HepG2 (cell line): ENCODE measurements around the gene SRP68. TPM values are rescaled to one million over a fixed set of nuclear protein-coding genes. Genes with fewer than 3 reads are reported as not detected.

Experiments
- CTCF ChIP-seq: sonication (generic); formaldehyde crosslinking; IDR thresholded peaks from 2 replicates; pipeline ENCODE4 v1.5.0; 2020; ENCODE audit warnings: mild to moderate bottlenecking, missing genetic modification reagents, moderate library complexity
- ETS1 ChIP-seq: sonication (generic); formaldehyde crosslinking; IDR thresholded peaks from 2 replicates; pipeline ENCODE4 v1.4.0; 2020; ENCODE audit warnings: missing genetic modification reagents
- HDAC1 ChIP-seq: sonication (generic); formaldehyde crosslinking; IDR thresholded peaks from 2 replicates; pipeline ENCODE4 v1.5.1; 2020; ENCODE audit warnings: mild to moderate bottlenecking, missing genetic modification reagents
- HNRNPLL ChIP-seq: fragments of 200-400 bp; formaldehyde crosslinking; IDR thresholded peaks from 2 replicates; pipeline ENCODE4 v1.6.1; 2017; ENCODE audit warnings: mild to moderate bottlenecking, low read depth, low read length; ENCODE audit not compliant: poor library complexity, severe bottlenecking
- MBD4 ChIP-seq: IDR thresholded peaks from 2 replicates; pipeline ENCODE4 v1.6.1; 2012; ENCODE audit warnings: low read length, inconsistent platforms, borderline replicate concordance
- MTF2 ChIP-seq: sonication (generic); formaldehyde crosslinking; IDR thresholded peaks from 2 replicates; pipeline ENCODE4 v1.5.0; 2020; ENCODE audit warnings: missing genetic modification reagents, borderline replicate concordance
- NONO ChIP-seq, 2 experiments: fragments of 450-650 bp in 1 of 2; sonication (generic) in 1 of 2; formaldehyde crosslinking in 1 of 2; IDR thresholded peaks in 1 of 2; conservative IDR thresholded peaks in 1 of 2; 2 replicates each; pipeline versions ENCODE4 v1.6.1 to v1.8.0; 2017 to 2022; ENCODE audit warnings: mild to moderate bottlenecking in 1 of 2, missing genetic modification reagents in 1 of 2, moderate library complexity in 1 of 2
- PRDM15 ChIP-seq: sonication (generic); formaldehyde crosslinking; IDR thresholded peaks from 2 replicates; pipeline ENCODE4 v1.4.0; 2020; ENCODE audit warnings: missing genetic modification reagents
- RXRA ChIP-seq: sonication (generic); formaldehyde crosslinking; IDR thresholded peaks from 2 replicates; pipeline ENCODE4 v1.5.1; 2020; ENCODE audit warnings: missing genetic modification reagents
- SNAI1 ChIP-seq: sonication (generic); formaldehyde crosslinking; IDR thresholded peaks from 2 replicates; pipeline ENCODE4 v1.5.0; 2020; ENCODE audit warnings: mild to moderate bottlenecking, missing genetic modification reagents, borderline replicate concordance
- TBX2 ChIP-seq: sonication (generic); formaldehyde crosslinking; IDR thresholded peaks from 2 replicates; pipeline ENCODE4 v1.5.0; 2020; ENCODE audit warnings: missing genetic modification reagents, mild to moderate bottlenecking, borderline replicate concordance
- ZNF543 ChIP-seq: sonication (generic); formaldehyde crosslinking; IDR thresholded peaks from 2 replicates; pipeline ENCODE4 v1.4.0; 2020; ENCODE audit warnings: mild to moderate bottlenecking, missing genetic modification reagents
- ZNF616 ChIP-seq: sonication (generic); formaldehyde crosslinking; IDR thresholded peaks from 2 replicates; pipeline ENCODE4 v1.5.0; 2020; ENCODE audit warnings: low read depth, mild to moderate bottlenecking, missing genetic modification reagents
- ZNF775 ChIP-seq: sonication (generic); formaldehyde crosslinking; IDR thresholded peaks from 2 replicates; pipeline ENCODE4 v1.4.0; 2020; ENCODE audit warnings: missing genetic modification reagents, mild to moderate bottlenecking, moderate library complexity, borderline replicate concordance
- ZNF776 ChIP-seq: sonication (generic); formaldehyde crosslinking; IDR thresholded peaks from 2 replicates; pipeline ENCODE4 v1.4.0; 2020; ENCODE audit warnings: mild to moderate bottlenecking, missing genetic modification reagents
- polyA plus RNA-seq, 8 experiments: library from polyadenylated mRNA; depleted of rRNA in 3 of 8; stranded (reverse) in 7 of 8; unstranded in 1 of 8; fragments of >200 nt; fragmentation: Illumina TruSeq in 4 of 8; extraction: Trizol in 4 of 8; gene quantifications; 2 replicates each; pipeline versions ENCODE4 v1.2.1 to v1.2.3, GENCODE V29; 2011 to 2016; ENCODE audit warnings: low read depth in 4 of 8, missing spikeins in 1 of 8, mixed read lengths in 1 of 8; ENCODE audit not compliant: insufficient read depth in 1 of 8
- total RNA-seq, 5 experiments: library from RNA; depleted of rRNA; stranded (reverse); fragments of >200 nt; fragmentation: Illumina TruSeq; extraction: Trizol; gene quantifications; 2 replicates each; pipeline ENCODE4 v1.2.3, GENCODE V29; 2016; ENCODE audit warnings: low read depth in 1 of 5
- TF ChIP-seq, protein P1 (sequence below): sonication (generic); formaldehyde crosslinking; conservative IDR thresholded peaks from 2 replicates; pipeline ENCODE4 v1.4.0; 2020; ENCODE audit warnings: mild to moderate bottlenecking, missing genetic modification reagents, moderate library complexity

The SRP68 gene
- total and polyA plus RNA-seq, 2 of the 13 experiments (the other 11 are each of a cell fraction or from before 2014, with no cell fraction given): 39.8 to 74.3 TPM

- no peak for TF ChIP-seq NONO (IDR thresholded peaks at IDR 0.05)
- TF ChIP-seq NONO (CRISPR knock-in tag; conservative IDR thresholded peaks at IDR 0.05): 0 out of 2 replicates have a peak, but pooled peaks have one; percentile 33
- TF ChIP-seq TBX2 (CRISPR knock-in tag): no peak
- peak; percentile 57 for TF ChIP-seq ZNF616
- TF ChIP-seq SNAI1 (CRISPR knock-in tag): 0 out of 2 replicates have a peak, but pooled peaks have one; percentile 58
- no peak for TF ChIP-seq ZNF775
- TF ChIP-seq PRDM15 (CRISPR knock-in tag): no peak
- peak; percentile 97 for TF ChIP-seq MTF2 (CRISPR knock-in tag)
- TF ChIP-seq ETS1 (CRISPR knock-in tag): 0 out of 2 replicates have a peak, but pooled peaks have one; percentile 41
- peak; percentile 16 for TF ChIP-seq HNRNPLL
- peak; percentile 36 for TF ChIP-seq HDAC1
- TF ChIP-seq RXRA (CRISPR knock-in tag): peak; percentile 15; the same call in 1 of the 2 replicates
- TF ChIP-seq CTCF (CRISPR knock-in tag): 0 out of 2 replicates have a peak, but pooled peaks have one; percentile 3
- TF ChIP-seq MBD4: no peak
- peak; percentile 8; the same call in 1 of the 2 replicates for TF ChIP-seq ZNF543 (CRISPR knock-in tag)
- TF ChIP-seq, protein P1, sequence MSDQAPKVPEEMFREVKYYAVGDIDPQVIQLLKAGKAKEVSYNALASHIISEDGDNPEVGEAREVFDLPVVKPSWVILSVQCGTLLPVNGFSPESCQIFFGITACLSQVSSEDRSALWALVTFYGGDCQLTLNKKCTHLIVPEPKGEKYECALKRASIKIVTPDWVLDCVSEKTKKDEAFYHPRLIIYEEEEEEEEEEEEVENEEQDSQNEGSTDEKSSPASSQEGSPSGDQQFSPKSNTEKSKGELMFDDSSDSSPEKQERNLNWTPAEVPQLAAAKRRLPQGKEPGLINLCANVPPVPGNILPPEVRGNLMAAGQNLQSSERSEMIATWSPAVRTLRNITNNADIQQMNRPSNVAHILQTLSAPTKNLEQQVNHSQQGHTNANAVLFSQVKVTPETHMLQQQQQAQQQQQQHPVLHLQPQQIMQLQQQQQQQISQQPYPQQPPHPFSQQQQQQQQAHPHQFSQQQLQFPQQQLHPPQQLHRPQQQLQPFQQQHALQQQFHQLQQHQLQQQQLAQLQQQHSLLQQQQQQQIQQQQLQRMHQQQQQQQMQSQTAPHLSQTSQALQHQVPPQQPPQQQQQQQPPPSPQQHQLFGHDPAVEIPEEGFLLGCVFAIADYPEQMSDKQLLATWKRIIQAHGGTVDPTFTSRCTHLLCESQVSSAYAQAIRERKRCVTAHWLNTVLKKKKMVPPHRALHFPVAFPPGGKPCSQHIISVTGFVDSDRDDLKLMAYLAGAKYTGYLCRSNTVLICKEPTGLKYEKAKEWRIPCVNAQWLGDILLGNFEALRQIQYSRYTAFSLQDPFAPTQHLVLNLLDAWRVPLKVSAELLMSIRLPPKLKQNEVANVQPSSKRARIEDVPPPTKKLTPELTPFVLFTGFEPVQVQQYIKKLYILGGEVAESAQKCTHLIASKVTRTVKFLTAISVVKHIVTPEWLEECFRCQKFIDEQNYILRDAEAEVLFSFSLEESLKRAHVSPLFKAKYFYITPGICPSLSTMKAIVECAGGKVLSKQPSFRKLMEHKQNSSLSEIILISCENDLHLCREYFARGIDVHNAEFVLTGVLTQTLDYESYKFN: 0 out of 2 replicates have a peak, but pooled peaks have one; percentile 10
- peak; percentile 78 for TF ChIP-seq ZNF776
Observed at GRCh38 chr17:76074390-76075363, 2.4 kb upstream of the SRP68 start, which contains the start of gene GALR2 (continued).
